DOHH2 (cell line): ENCODE measurements around the gene PDZRN4.
"Not testable (repeated sequence)": the region's sequence is repeated elsewhere in the genome, so short reads cannot be mapped to it uniquely, and the experiment has no call there.

Experiments
- H3F3A ChIP-seq: fragments of 200-600 bp; sonication (generic), shearing (Covaris generic); 2 replicates; pipeline ENCODE4 v1.6.0; 2016; ENCODE audit warnings: antibody characterized with exemption, mild to moderate bottlenecking; ENCODE audit not compliant: control insufficient read depth, insufficient read depth
- H3K27ac ChIP-seq: fragments of 200-600 bp; sonication (generic); 2 replicates; pipeline ENCODE4 v1.5.1; 2014; ENCODE audit warnings: low read depth, mild to moderate bottlenecking, low read length, moderate library complexity
- H3K27me3 ChIP-seq: fragments of 200-600 bp; sonication (generic); 2 replicates; pipeline ENCODE4 v1.6.1; 2014; ENCODE audit warnings: mild to moderate bottlenecking, low read length, mixed read lengths; ENCODE audit not compliant: control insufficient read depth
- H3K36me3 ChIP-seq: fragments of 200-600 bp; sonication (generic); 2 replicates; pipeline ENCODE4 v1.6.1; 2014; ENCODE audit warnings: mild to moderate bottlenecking, low read length, moderate library complexity, mixed read lengths; ENCODE audit not compliant: control insufficient read depth
- H3K4me1 ChIP-seq: fragments of 200-600 bp; sonication (generic); 2 replicates; pipeline ENCODE4 v1.6.1; 2014; ENCODE audit warnings: mild to moderate bottlenecking, low read length, mixed read lengths; ENCODE audit not compliant: control insufficient read depth
- H3K4me2 ChIP-seq: fragments of 200-600 bp; sonication (generic); 2 replicates; pipeline ENCODE4 v1.6.0; 2014; ENCODE audit warnings: mild to moderate bottlenecking, low read length, moderate library complexity
- H3K4me3 ChIP-seq: fragments of 200-600 bp; sonication (generic); 2 replicates; pipeline ENCODE4 v1.5.1; 2014; ENCODE audit warnings: mild to moderate bottlenecking, low read length, mixed read lengths
- H3K79me2 ChIP-seq: fragments of 200-600 bp; sonication (generic); 2 replicates; pipeline ENCODE4 v1.6.1; 2014; ENCODE audit warnings: mild to moderate bottlenecking, low read length, mixed read lengths; ENCODE audit not compliant: control insufficient read depth
- H3K9me2 ChIP-seq: fragments of 200-600 bp; sonication (generic); replicated peaks from 2 replicates; pipeline ENCODE4 v1.6.1; 2014; ENCODE audit warnings: mild to moderate bottlenecking, low read length, mixed read lengths; ENCODE audit not compliant: control insufficient read depth
- H3K9me3 ChIP-seq: fragments of 200-600 bp; sonication (generic); 2 replicates; pipeline ENCODE4 v1.6.1; 2014; ENCODE audit warnings: antibody characterized with exemption, low read length, mixed read lengths; ENCODE audit not compliant: control insufficient read depth, insufficient read depth
- H4K20me1 ChIP-seq: fragments of 200-600 bp; sonication (generic); 2 replicates; pipeline ENCODE4 v1.6.0; 2014; ENCODE audit warnings: low read depth, mild to moderate bottlenecking, antibody characterized with exemption, low read length, moderate library complexity; ENCODE audit not compliant: control insufficient read depth, insufficient read depth
- EZH2phosphoT487 ChIP-seq: fragments of 200-600 bp; sonication (generic); IDR thresholded peaks from 2 replicates; pipeline ENCODE4 v1.6.1; 2017; ENCODE audit warnings: borderline replicate concordance, mild to moderate bottlenecking, antibody characterized with exemption, low read length, moderate library complexity, mixed read lengths
- TF ChIP-seq, protein P1 (sequence below): fragments of 200-600 bp; sonication (generic); IDR thresholded peaks from one replicate; pipeline ENCODE4 v1.5.1; 2014; ENCODE audit warnings: antibody characterized with exemption, mild to moderate bottlenecking, low read depth, low read length; ENCODE audit not compliant: poor library complexity, severe bottlenecking

The PDZRN4 gene

DNA sequence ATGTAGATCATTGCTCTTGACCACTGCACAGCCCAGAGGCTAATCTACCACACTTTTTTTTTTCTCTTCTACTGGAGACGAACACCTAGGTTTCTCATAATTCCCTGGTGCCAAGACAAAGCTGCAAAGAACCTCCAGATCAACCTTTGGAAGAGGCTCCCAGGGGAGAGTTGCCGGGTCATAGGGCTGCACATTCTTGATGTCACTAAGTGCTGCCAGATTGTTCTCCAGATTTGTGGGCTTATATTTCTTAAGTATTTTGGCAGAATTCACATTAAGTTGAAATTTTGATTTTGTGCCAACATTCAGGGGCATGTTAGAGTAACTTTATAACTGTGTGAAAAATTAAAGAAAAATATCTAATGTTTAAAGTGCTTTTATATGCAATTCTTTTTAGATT is 13.5 kb upstream of the PDZRN4 start:
- Histone ChIP-seq H3K36me3 (no peaks in the 10 kb centered on the region), H3F3A (no peaks in the 10 kb centered on the region), H3K9me3 (no peaks in the 10 kb centered on the region), H3K27ac (no peak overlapping the region), H3K4me2 (no peak overlapping the region), H3K79me2 (no peaks in the 10 kb centered on the region), H3K27me3 (no peaks in the 10 kb centered on the region), H3K9me2 (no peaks in the 10 kb centered on the region), H4K20me1 (no peaks in the 10 kb centered on the region), H3K4me3 (no peak overlapping the region), H3K4me1 (no peaks in the 10 kb centered on the region)
- TF ChIP-seq, protein P1, sequence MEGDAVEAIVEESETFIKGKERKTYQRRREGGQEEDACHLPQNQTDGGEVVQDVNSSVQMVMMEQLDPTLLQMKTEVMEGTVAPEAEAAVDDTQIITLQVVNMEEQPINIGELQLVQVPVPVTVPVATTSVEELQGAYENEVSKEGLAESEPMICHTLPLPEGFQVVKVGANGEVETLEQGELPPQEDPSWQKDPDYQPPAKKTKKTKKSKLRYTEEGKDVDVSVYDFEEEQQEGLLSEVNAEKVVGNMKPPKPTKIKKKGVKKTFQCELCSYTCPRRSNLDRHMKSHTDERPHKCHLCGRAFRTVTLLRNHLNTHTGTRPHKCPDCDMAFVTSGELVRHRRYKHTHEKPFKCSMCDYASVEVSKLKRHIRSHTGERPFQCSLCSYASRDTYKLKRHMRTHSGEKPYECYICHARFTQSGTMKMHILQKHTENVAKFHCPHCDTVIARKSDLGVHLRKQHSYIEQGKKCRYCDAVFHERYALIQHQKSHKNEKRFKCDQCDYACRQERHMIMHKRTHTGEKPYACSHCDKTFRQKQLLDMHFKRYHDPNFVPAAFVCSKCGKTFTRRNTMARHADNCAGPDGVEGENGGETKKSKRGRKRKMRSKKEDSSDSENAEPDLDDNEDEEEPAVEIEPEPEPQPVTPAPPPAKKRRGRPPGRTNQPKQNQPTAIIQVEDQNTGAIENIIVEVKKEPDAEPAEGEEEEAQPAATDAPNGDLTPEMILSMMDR = no peak
- TF ChIP-seq EZH2phosphoT487 = no peak

DNA sequence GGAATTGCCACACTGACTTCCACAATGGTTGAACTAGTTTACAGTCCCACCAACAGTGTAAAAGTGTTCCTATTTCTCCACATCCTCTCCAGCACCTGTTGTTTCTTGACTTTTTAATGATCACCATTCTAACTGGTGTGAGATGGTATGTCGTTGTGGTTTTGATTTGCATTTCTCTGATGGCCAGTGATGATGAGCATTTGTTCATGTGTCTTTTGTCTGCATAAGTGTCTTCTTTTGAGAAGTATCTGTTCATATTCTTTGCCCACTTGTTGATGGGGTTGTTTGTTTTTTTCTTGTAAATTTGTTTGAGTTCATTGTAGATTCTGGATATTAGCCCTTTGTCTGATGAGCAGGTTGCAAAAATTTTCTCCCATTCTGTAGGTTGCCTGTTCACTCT is 8.6 kb upstream of the PDZRN4 start:
- not testable (repeated sequence) for H3K36me3 ChIP-seq, H4K20me1 ChIP-seq, H3K79me2 ChIP-seq, H3K9me3 ChIP-seq, H3K27ac ChIP-seq, H3K4me3 ChIP-seq, H3K27me3 ChIP-seq, H3K4me2 ChIP-seq, H3F3A ChIP-seq, H3K9me2 ChIP-seq, H3K4me1 ChIP-seq

DNA sequence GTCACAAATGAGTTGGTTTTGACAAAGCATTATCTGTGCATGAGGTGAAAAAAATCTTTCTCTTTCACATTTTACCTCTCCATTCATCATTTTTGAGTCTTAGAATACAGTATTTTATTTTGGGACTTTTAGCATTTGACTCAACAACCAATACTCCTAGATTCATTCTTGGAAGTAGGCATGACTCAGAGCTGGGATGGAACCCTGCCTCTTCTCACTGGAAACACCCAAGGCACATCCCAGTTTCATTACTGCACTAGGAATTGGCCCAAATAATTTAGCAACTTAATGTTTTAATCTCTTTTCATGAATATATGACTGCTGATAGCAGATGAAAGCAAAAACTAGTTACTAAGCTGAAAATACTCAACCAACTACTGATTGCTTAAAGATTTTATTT is 3.3 kb upstream of the PDZRN4 start:
- Histone ChIP-seq H3K4me2 (no peak overlapping the region), H3K4me3 (no peak overlapping the region), H3K36me3 (no peaks in the 10 kb centered on the region), H3K79me2 (no peaks in the 10 kb centered on the region), H3K27ac (no peak overlapping the region), H3K4me1 (no peaks in the 10 kb centered on the region), H3K9me3 (no peaks in the 10 kb centered on the region), H3F3A (no peaks in the 10 kb centered on the region), H3K9me2 (no peaks in the 10 kb centered on the region), H3K27me3 (no peaks in the 10 kb centered on the region), H4K20me1 (no peaks in the 10 kb centered on the region)
- TF ChIP-seq, protein P1 = no peak
- no peak for TF ChIP-seq EZH2phosphoT487

DNA sequence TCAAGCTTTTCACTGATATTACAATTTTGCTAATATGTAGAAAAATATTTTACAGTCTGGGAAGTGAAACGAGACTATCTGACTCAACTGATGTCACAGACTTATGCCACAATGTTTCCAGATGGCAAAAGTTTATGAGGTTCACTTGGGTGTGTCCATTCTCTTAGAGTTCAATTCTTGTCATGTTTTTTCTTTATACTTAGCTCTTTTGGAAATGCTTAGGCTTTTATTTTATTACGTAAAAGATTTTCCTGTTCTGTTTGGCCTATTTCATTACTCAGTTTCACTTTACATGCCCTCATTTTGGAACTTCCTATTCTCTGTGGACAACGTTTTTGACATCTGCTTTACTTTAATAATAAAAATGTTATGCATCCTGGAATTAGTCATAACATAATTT is 2.1 kb upstream of the PDZRN4 start:
- TF ChIP-seq, protein P1 = no peak
- TF ChIP-seq EZH2phosphoT487 = no peak
- no peaks in the 10 kb centered on the region for H3K36me3 ChIP-seq
- no peaks in the 10 kb centered on the region for H4K20me1 ChIP-seq
- no peaks in the 10 kb centered on the region for H3K9me2 ChIP-seq
- no peaks in the 10 kb centered on the region for H3K4me1 ChIP-seq
- H3K27ac ChIP-seq = no peak overlapping the region
- no peaks in the 10 kb centered on the region for H3K27me3 ChIP-seq
- H3K4me3 ChIP-seq = no peak overlapping the region
- no peak overlapping the region for H3K4me2 ChIP-seq
- no peaks in the 10 kb centered on the region for H3F3A ChIP-seq
- H3K9me3 ChIP-seq = no peaks in the 10 kb centered on the region
- H3K79me2 ChIP-seq = no peaks in the 10 kb centered on the region
